ENCODE data around the gene CCDC192. TPM values are rescaled to one million over a fixed set of nuclear protein-coding genes. Genes with fewer than 3 reads are reported as not detected.

Gene CCDC192
- total RNA-seq, 1 donor from 2014 or later: not detected

Other genes starting within 250 kb of the CCDC192 start
- 40.8 and 50.5 TPM in 2 replicates for gene PRRC1, start 185.8 kb upstream of the CCDC192 start, total RNA-seq
- not detected in 2 replicates for gene CTXN3, start 54.3 kb upstream of the CCDC192 start, total RNA-seq